GM21619 (cell line): ENCODE results near the gene ZDHHC17.
"Not testable (repeated sequence)": the region's sequence is repeated elsewhere in the genome, so short reads cannot be mapped to it uniquely, and the experiment has no call there.

Experiments
- ATAC-seq: cut with Tn5 transposase; IDR thresholded peaks from one replicate; pipeline ENCODE4 v1.9.1; 2021; ENCODE audit not compliant: unreplicated experiment

Gene ZDHHC17, protein sequence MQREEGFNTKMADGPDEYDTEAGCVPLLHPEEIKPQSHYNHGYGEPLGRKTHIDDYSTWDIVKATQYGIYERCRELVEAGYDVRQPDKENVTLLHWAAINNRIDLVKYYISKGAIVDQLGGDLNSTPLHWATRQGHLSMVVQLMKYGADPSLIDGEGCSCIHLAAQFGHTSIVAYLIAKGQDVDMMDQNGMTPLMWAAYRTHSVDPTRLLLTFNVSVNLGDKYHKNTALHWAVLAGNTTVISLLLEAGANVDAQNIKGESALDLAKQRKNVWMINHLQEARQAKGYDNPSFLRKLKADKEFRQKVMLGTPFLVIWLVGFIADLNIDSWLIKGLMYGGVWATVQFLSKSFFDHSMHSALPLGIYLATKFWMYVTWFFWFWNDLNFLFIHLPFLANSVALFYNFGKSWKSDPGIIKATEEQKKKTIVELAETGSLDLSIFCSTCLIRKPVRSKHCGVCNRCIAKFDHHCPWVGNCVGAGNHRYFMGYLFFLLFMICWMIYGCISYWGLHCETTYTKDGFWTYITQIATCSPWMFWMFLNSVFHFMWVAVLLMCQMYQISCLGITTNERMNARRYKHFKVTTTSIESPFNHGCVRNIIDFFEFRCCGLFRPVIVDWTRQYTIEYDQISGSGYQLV

DNA sequence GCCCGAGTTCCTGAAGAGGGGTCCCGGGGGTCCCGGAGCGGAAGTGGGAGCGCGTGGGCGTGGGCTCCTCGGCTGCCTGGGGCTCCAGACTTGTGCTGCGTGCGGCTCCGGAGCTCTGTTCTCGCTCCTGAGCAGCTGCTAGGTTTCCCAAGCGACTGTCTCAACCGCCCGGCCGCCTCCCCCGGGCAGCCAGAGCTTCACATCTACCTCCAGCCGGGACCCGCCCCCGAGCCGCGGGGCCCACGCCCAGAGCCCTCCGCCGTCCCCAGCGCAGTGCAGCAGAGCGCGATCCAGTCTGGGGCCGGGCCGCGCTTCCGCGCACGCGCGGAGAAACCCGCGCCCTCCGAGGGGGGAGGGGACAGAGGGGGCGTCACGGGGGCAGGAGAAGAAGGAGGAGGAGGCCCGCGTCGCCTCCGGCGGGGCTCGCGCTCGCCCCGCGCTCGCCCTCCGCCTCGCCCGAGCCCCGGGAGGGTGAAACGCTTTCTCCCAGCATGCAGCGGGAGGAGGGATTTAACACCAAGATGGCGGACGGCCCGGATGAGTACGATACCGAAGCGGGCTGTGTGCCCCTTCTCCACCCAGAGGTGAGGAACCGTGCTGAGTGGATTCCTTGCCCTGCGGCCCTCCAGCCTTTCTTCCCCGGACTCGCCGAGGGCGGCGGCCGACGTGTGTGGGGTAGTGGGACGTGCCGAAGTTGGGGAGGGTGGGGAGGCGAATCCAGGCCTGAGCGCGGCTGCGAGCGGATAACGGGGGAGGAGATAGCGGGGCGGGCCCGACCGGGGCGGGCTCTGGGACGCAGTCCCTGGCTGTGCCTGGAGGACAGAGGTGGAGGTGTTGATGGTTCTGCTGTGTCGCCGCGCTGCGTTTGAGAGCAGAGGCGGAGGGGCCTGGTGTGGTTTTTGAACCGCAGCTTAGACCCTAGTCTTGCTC lies at the start of gene ZDHHC17:
Gene ZDHHC17 (plus strand): TSS at position 370 of the 930 bp plus-strand sequence. CDS start 122 bp downstream, at position 492.
- ATAC-seq = peak; percentile 86

DNA sequence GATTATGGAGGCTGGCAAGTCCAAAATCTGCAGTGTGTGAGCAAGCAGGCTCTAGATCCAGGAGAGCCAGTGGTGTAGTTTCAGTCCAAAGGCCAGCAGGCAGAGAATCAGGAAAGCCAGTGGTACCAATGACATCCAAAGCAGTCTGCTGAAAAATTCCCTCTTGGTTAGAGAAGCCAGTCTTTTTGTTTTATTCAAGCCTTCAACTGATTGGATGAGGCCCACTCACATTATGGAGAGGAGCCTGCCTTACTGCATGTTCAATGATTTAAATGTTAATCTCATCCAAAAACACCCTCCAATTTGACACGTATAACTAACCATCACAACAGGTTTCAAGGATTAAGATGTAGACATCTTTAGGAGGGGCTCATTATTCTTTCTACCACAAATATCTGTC lies 49.5 kb upstream of the ZDHHC17 start:
- ATAC-seq = no peak

DNA sequence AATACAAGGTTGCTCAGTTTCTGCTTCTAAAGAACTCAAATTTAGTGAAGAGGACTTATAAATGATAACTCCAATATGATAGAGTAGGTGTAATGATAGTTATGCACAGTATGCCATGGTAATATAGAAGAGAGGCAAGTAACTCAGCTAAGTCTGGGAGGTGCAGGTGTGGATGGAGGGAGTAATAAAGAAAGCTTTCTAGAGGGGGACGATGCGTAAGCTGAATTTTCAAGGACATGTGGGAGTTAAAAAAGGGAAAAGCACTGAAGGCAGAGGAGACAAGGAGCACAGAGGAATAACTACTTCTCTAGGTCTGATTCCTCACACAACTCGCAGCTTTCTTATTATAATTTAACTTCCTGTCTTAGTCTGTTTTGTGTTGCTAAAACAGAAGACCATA lies 49.1 kb upstream of the ZDHHC17 start:
- ATAC-seq = no peak

DNA sequence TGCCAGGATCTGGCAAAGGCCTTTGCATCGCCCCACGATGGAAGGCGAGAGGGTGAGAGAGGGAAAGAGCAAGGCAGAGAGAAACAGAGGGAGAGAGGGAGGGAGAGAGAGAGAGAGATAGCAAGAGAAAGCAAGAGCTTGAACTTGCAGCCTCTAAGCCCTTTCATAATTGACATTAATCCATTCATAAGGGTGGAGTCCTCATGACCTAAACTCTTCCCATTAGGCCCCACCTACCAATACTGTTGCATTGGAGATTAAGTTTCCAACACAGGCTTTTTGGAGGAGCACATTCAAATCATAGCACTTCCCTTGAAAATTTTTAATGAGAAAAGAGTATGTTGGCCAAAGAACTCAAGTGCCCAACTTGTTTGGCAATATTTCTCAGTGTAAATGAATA lies 48.6 kb upstream of the ZDHHC17 start:
- no peak for ATAC-seq

DNA sequence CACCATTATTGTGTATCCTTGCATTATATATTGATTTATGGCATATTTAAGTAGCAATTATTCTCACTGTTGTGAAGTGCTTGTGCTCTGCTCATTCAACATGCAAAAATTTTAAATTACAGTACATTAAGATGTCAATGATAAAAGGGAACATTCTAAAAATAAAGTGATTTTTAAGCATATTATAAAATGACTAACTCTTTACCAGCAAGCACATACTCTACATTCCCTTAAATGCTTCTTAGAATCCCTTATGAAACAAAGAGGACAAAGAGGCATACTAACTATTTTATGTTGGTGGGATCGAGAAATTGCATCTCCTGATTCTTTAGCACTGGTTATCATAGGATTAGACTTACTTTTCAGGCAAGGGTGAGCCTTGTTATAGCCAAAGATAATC lies 46.6 kb upstream of the ZDHHC17 start:
- ATAC-seq = no peak

DNA sequence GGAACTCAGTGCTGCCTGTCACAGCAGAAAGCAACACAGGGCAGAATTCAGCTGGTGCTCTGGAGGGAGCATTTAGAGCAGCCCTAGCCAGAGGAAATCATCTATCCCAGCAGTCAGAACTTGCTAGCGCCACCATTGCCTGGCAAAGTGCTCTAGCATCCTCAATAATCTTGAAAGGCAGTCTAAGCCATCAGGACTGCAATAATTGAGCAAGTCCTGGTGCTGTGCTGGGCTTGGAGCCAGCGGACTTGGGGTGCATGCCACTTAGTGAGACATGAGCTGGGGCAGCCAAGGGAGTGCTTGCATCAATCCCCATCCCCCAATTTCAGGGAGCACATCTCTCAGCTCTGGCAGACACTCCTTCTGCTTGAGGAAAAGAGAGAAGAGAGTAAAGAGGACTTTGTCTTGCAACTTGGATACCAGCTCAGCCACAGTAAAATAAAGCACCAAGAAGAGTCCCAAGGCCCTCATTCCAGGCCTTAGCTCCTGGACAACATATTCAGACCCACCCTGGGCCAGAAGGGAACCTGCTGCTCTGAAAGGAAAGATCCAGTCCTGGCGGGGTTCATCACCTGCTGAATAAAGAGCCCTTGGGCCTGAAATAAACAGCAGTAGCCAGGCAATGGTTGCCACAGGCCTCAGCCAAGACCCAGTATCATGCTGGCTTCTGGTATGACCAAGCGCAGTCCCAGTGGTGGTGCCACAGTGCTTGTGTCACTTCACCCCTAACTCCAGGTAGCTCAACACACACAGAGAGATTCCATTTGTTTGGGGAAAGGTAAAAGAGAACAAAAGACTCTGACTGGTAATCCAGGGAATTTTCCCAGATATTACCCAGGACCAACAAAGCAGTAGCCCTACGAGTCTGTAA lies 44.5 kb upstream of the ZDHHC17 start:
- no peak for ATAC-seq

DNA sequence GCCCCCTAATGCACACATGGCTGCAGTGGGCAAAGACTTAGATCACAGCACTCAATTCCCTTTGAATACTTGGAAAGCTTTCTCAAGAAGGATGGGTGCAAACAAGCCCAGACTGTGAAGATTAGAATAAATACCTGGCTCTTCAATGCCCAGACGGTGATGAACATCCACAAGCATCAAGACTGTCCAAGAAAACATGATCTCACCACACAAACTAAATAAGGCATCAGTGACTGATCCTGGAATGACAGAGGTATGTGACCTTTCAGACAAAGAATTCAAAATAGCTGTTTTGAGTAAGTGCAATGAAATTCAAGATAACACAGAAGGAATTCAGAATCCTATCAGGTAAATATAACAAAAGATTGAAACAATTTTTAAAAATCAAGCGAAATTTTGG lies 43.8 kb upstream of the ZDHHC17 start:
- ATAC-seq = no peak

DNA sequence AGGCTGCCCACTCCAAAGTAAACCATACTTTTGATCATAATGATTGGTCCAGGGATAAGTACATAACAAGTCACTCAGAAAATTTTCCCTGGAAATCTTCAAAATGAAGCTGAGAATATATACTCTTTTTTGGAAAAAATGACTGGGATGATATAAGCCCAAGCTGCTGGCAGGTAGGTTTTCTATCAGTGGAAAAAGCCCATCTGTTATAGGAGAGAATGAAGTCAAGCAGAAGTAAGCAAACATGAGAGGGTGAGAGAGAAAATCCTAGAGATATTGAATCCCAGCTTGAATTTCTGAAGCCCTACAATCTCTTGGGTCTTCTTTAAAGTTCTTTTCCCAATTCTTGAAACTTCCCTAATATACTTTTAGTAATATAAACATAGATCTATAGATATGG lies 37.3 kb upstream of the ZDHHC17 start:
- no peak for ATAC-seq

DNA sequence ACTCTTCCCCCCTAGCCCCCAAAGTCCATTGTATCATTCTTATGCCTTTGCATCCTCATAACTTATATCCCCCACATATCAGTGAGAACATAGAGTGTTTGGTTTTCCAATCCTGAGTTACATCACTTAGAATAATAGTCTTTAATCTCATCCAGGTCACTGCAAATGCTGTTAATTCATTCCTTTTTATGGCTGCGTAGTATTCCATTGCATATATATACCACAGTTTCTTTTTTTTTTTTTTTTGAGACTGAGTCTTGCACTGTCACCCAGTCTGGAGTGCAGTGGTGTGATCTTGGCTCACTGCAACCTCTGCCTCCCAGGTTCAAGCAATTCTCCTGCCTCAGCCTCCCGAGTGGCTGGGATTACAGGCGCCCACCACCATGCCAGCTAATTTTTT lies 31.7 kb upstream of the ZDHHC17 start:
- ATAC-seq = not testable (repeated sequence)

DNA sequence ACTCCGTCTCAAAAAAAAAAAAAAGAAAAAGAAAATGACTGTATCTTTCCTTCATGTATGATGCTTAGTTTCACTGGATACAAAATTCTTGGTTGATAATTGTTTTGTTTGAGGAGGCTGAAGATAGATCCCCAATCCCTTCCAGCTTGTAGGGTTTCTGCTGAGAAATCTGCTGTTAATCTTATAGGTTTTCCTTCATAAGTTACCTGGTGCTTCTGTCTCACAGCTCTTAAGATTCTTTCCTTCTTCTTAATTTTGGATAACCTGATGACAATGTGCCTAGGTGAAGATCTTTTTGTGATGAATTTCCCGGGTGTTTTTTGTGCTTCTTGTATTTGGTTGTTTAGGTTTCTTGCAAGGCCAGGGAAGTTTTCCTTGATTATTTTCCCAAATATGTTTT lies 26.2 kb upstream of the ZDHHC17 start:
- ATAC-seq = not testable (repeated sequence)

DNA sequence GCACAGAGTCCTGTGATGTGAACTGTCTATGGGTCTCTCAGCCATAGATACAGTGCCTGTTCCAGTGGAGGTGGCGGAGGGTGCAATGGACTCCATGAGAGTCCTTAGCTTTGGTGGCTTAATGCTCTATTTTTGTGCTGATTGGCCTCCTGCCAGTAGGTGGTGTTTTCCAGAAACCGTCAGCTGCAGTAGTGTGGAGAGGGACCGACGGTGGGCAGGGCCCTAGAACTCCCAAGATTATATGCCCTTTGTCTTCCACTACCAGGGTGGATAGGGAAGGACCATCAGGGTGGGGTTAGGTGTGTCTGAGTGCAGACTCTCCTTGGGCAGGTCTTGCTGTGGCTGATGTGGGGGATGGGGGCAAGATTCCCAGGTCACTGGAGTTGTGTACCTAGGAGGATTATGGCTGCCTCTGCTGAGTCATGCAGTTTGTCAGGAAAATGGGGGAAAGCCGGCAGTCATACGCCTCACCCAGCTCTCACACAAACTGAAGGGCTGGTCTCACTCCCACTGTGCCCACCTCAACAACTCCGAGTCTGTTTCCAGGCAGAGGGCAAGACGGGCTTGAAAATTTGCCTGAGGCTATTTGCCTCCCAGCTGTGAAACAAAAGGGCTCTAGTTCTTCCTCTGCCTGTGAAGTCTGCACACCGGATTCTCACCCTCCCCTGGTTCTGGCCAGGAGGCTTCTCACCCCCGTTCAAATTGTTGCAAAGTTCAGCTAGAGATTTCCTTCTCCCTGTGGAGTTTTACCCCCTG lies 24.9 kb upstream of the ZDHHC17 start:
- ATAC-seq = no peak

DNA sequence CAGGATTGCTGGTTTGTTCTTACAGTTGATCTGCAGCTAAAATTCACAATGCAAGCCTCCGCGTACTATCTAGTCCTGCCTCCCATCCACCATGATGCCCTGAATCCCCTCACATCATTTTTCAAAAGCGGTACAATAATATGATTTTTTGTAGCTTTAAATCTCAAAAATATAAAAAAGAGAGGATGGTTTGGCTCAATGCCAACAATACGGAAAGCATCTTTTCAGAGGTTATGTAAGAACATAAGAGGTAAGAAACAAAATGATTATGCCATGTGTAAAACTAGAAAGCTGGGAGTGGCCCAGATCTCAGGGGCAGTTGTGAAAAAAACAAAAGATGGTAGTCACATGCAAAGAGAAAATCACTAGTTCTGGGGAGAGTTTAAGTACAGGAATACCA lies 24.0 kb upstream of the ZDHHC17 start:
- no peak for ATAC-seq

DNA sequence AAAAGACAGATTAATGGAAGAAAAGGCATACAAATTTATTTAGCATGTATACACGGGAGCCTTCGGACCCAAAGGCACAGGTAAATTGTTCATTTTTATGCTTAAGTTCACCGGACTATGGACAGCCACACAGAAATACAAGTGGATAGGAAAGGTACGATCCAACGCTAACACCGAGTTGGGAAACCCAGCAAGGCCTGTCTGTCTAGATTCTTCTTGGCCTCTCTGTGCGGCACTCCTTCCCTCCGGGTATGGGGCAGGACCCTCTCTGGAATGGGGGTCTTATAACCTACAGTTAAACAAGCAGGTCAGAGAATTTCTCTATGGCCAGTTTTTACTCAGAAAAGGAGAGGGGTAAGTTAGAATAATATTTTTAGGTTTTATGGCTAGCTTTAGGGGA lies 23.4 kb upstream of the ZDHHC17 start:
- no peak for ATAC-seq

DNA sequence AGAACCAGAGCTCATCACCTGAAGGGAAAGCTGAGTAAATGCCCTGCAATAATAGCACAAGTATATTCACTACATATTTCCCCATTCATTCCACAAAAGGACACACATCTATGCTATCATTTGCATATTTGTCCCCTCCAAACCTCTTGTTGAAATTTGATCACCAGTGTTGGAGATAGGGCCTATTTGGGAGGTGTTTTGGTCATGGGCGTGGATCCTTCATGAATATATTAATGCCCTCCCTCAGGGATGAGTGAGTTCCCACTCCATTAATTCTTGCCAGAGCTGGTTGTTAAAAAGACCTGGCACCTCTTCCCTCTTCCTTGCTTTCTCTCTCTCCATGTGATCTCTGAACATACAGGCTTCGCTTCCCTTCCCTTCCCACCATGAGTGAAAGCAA lies 18.6 kb upstream of the ZDHHC17 start:
- ATAC-seq = no peak

DNA sequence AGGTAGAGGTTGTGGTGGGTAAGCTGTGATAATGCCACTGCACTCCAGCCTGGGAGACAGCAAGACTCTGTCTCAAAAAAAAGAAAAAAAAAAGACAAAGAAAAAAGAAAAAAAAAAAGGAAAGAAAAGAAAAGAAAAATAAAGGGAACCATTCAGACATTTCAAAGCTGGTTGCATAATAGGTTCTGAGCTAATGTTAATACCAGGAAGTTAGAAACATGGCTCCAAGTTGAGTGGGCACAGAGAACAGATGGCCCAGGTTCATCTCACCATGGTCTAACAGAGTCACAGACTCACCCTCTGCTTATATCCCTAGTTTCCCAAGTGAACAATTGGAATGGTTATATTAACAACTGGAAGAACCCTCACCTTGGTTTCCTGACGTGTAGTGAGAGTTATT lies 17.4 kb upstream of the ZDHHC17 start:
- ATAC-seq = no peak

DNA sequence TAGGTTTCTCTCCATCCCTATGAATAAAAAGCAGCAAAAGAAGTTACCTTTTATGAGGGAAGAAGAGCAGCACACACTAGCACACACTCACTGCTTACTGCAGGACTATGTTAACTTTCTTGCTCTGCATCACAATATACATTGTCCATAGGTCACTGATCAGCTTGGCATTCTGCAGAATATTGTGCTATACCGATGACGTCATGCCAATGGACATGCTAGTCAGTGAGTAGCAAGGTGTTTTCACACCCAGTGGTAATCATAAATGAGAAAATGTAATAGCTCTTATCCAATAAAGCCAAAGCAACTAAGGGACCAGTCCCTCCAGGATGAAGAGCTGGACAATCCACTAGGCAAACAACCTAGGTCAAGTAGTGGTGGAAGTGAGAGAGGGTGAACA lies 16.7 kb upstream of the ZDHHC17 start:
- no peak for ATAC-seq

DNA sequence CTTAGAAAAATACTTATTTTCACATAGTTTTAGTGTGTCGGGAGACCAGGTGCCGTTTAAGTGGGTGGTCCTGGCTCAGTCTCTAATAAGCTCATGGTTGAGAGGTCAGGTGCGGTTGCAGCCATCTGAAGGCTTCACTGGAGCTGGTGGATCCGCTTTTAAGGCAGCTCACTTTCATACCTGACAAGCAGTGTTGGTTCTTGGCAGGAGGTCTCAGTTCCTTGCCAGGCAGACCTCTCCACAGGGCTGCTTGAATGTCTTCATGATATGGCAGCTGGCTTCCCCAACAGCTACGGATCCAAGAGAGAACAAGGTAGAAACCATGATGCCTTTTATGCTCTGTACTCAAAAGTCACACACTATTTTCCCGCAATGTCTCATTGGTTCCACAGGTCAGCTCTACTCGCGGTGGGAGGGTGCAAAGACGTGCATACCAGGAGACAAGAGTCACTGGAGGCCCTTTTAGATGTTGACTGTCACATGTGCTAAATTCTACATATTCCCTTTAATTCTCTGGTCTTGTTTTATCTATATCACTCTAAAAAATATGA lies 8.0 kb upstream of the ZDHHC17 start:
- ATAC-seq = no peak

DNA sequence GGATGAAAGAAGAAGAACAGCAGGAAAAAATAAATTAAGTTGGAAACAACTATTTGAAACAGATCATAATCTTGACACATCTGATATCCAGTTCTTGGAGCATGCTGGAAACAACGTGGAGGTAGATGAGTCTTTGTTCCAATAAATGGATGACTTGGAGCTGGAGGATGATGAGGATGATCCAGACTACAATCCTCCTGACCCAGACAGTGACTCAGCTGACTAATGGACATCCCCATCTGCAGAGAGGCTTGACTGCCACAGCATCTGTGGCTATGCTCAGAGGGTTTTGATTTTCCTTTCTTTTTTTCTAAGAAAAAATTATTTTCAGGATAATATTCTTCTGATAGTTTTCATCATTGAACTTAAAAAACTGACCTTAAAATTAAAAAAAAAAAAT lies 6.2 kb upstream of the ZDHHC17 start:
- no peak for ATAC-seq

DNA sequence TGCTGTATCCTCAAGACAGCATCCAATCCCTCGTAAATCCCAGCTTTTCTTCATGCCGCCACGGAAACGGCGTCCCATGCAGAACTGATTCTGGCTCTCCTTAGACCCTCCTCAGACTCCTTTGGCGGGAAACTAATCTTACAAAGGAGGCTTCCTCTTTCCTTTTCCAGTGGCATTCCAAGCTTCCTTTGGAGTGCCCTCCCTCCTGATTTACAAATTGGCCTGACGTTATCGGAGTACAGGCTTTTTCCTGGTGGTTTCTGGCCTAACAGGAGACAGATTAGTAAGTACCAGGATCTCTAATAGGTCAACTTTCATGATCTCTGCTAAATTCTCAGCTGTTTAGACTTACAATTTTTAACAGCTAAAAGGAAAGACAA lies 1.3 kb upstream of the ZDHHC17 start:
- no peak for ATAC-seq

DNA sequence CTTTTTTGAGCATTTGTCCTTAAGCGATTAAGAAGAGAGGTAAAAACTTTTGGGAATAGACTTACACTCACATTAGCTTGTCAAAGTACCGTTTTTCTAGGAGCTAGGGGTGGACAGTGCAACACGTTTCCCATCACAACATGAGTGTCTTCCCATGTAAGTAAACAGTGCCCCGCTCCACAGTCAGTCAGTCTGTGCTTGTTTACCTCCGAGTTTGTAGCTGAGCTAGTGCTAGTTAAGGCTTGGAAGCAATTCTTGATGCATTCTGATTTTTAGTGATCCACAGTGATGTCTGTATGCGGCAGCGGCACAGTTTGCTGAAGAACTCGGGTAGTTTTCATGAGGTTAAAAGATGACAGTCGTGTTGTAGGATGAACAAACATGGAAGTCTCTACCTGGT lies 941 bp downstream of the ZDHHC17 start:
- ATAC-seq = no peak
